ENCODE data around the gene PDE9A. TPM values are rescaled to one million over a fixed set of nuclear protein-coding genes. Genes with fewer than 3 reads are reported as not detected.

Gene PDE9A
- total and polyA plus RNA-seq, 2 of the 4 experiments (the other 2 are of a cell fraction) = 0.89 to 0.90 TPM

DNA sequence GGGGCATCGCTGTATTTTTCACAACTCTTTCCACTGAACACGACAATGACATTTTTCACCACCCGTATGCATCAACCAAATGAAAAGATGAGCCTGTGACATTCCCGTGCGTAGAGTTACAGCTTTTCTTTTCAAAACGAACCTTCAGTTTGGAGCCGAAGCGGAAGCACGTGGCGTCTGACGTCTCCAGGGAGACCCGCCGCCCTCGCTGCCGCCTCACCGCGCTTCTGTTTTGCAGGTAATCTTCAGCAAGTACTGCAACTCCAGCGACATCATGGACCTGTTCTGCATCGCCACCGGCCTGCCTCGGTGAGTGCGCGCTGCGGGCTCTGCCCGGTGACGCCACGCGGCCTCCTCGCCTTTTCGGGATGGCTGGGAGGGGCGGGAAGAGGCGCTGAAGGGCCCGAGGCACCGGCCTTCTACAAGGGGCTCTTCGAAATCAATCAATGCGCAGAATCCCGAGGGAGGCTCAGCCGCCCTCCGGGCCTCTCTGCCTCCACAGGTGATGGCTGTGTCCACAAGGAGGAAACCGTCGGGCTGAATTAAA is 32.6 kb downstream of the PDE9A start:
- ATAC-seq (ENCODE audit: low read depth) (no peak), DNase-seq (no peak)
- Histone ChIP-seq H4K20me1 (ENCODE audit: insufficient read depth, low read length) (no peaks in the 10 kb centered on the region), H3K4ac (ENCODE audit: low read depth, low read length) (no peak overlapping the region), H2BK15ac (ENCODE audit: low read depth, low read length) (no peak overlapping the region), H3K4me2 (ENCODE audit: low read depth, low read length) (no peak overlapping the region), H3K18ac (ENCODE audit: low read depth, low read length) (no peak overlapping the region), H2BK120ac (ENCODE audit: low read depth, low read length) (no peak overlapping the region), H3K27me3 (ENCODE audit: control insufficient read depth, insufficient read depth, low read length) (peaks cover 5% of the 10 kb centered on the region), H2AK5ac (ENCODE audit: low read depth, low read length) (no peak overlapping the region), H3K9ac (ENCODE audit: low read depth, low read length) (no peak overlapping the region), H4K91ac (ENCODE audit: insufficient read depth, low read depth, low read length) (no peak overlapping the region), H3K36me3 (ENCODE audit: control insufficient read depth, insufficient read depth, low read length) (no peaks in the 10 kb centered on the region), H4K8ac (ENCODE audit: low read depth in 2 of 2, low read length in 2 of 2) (no peak overlapping the region), H2AFZ (replicated peaks; ENCODE audit: low read length, poor library complexity) (no peak overlapping the region), H3K4me3 (ENCODE audit: insufficient read depth, low read depth, low read length) (no peak overlapping the region), H3K9me3 (ENCODE audit: control insufficient read depth, insufficient read depth, low read length) (no peaks in the 10 kb centered on the region; the same call in 1 of the 2 replicates), H3K14ac (replicated peaks; ENCODE audit: low read depth, low read length) (no peak overlapping the region), H3K4me1 (ENCODE audit: control insufficient read depth, insufficient read depth, low read length) (no peaks in the 10 kb centered on the region), H3K27ac (ENCODE audit: insufficient read depth, low read length) (no peak overlapping the region), H2BK20ac (ENCODE audit: low read depth, low read length) (no peak overlapping the region), H2AK9ac (replicated peaks; ENCODE audit: low read depth, low read length, poor library complexity) (no peak overlapping the region), H4K5ac (ENCODE audit: low read depth, low read length) (no peak overlapping the region), H3K23ac (ENCODE audit: low read depth, low read length) (no peak overlapping the region), H3K56ac (ENCODE audit: extremely low read depth, insufficient read depth, low read length) (no peak overlapping the region), H2BK5ac (ENCODE audit: low read depth, low read length, poor library complexity, severe bottlenecking) (no peak overlapping the region), H3K79me1 (ENCODE audit: low read depth in 1 of 2, low read length in 2 of 2) (no peaks in the 10 kb centered on the region), H3K9me1 (ENCODE audit: insufficient read depth, low read length) (no peaks in the 10 kb centered on the region)
- POLR2A ChIA-PET (ENCODE audit: unreplicated experiment) = no interaction called here
- in situ Hi-C loops (cut with MboI; ENCODE audit: low sequenced_read_pairs) = no loop called here
- BruUV-seq (replicated peaks) = no TSS peak
- intact Hi-C loops (cut with micrococcal nuclease) = no loop called here
- WGBS, 2 experiments (ENCODE audit: extremely low coverage in 2 of 2, insufficient read length in 1 of 2) = 94% methylated on average over 26 of the region's 41 CpGs; no CpG with 5 or more reads in 1 of the 2 experiments
- CTCF ChIA-PET = no interaction called here
- dilution Hi-C loops (cut with HindIII; ENCODE audit: low sequenced_read_pairs, unreplicated experiment) = no loop called here
- TF ChIP-seq CEBPB (IDR thresholded peaks at IDR 0.05; ENCODE audit: low read depth, low read length) = no peak
- no peak for TF ChIP-seq MAZ (IDR thresholded peaks at IDR 0.05; ENCODE audit: borderline replicate concordance, low read depth, low read length)
